ENCODE data around the gene SERPINA4. TPM values are rescaled to one million over a fixed set of nuclear protein-coding genes. Genes with fewer than 3 reads are reported as not detected.
A peak's percentile ranks its signal among the peaks of the same experiment; 100 is the strongest.

Gene SERPINA4
- total and polyA plus RNA-seq, 2 of the 13 experiments (the other 11 are each of a cell fraction or from before 2014, with no cell fraction given): 39.1 to 57.8 TPM

DNA sequence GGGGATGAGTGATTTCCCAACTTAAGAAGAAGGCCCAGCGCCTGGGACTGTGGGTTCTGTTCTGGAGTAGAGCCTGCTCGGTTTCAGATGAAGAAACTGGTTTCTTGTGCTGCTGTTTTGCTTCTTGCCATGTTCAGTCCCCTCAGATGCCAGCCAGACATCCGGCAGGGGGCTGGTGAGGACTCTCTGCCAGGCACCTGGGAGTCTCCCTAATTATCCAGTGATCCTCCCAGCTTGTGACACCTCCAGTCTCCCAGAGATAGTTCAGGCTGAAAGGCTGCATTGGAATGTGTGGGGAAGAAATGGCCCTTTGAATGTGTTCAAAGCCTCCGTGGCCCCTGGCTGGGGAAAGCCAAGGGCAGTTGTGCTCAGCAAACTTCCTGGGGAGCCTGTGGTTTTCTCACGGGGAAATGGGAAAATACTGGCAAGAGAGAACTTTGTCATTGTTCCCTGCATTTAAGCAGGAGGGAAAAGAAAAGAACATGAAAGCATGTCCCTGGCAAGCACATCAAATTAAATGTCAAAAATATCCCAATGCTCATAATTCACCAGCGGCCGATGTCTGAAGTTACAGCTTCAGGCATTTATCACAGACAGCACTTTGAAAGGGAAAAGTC lies 43.5 kb upstream of the SERPINA4 start (continued):
- TF ChIP-seq JUNB (CRISPR knock-in tag; IDR thresholded peaks at IDR 0.05; ENCODE audit: borderline replicate concordance) (no peak), MYC (CRISPR knock-in tag; IDR thresholded peaks at IDR 0.05; ENCODE audit: borderline replicate concordance) (no peak), CC2D1A (CRISPR knock-in tag; IDR thresholded peaks at IDR 0.05) (no peak), ZNF451 (CRISPR knock-in tag; IDR thresholded peaks at IDR 0.05) (no peak), KAT2B (IDR thresholded peaks at IDR 0.05; ENCODE audit: borderline replicate concordance, low read depth, low read length) (no peak), EP300 (IDR thresholded peaks at IDR 0.05; ENCODE audit: low read depth in 2 of 2, low read length in 2 of 2) (peak in 1 of 2 experiments; percentile 80; a peak in 2 of 4 replicates), EP300 (CRISPR knock-in tag; IDR thresholded peaks at IDR 0.05; ENCODE audit: borderline replicate concordance) (peak; percentile 55; the same call in 1 of the 2 replicates), ZNF430 (CRISPR knock-in tag; IDR thresholded peaks at IDR 0.05) (no peak), CBFB (CRISPR knock-in tag; IDR thresholded peaks at IDR 0.05) (0 out of 2 replicates have a peak, but pooled peaks have one; percentile 54), ZNF564 (CRISPR knock-in tag; IDR thresholded peaks at IDR 0.05) (no peak), HNRNPK (IDR thresholded peaks at IDR 0.05; ENCODE audit: low read depth, low read length, poor library complexity, severe bottlenecking) (no peak), ZNF83 (CRISPR knock-in tag; IDR thresholded peaks at IDR 0.05; ENCODE audit: borderline replicate concordance) (no peak), RXRB (CRISPR knock-in tag; IDR thresholded peaks at IDR 0.05; ENCODE audit: borderline replicate concordance) (peak; percentile 37; the same call in 1 of the 2 replicates), RNF2 (conservative IDR thresholded peaks at IDR 0.05; ENCODE audit: low read depth) (no peak), HOXA7 (CRISPR knock-in tag; IDR thresholded peaks at IDR 0.05) (no peak), ZNF24 (IDR thresholded peaks at IDR 0.05) (no peak), ZNF350 (CRISPR knock-in tag; IDR thresholded peaks at IDR 0.05; ENCODE audit: borderline replicate concordance, low read depth) (0 out of 2 replicates have a peak, but pooled peaks have one; percentile 25), GZF1 (CRISPR knock-in tag; IDR thresholded peaks at IDR 0.05) (no peak), RFXAP (CRISPR knock-in tag; IDR thresholded peaks at IDR 0.05; ENCODE audit: borderline replicate concordance) (no peak), KDM3A (CRISPR knock-in tag; IDR thresholded peaks at IDR 0.05; ENCODE audit: low read depth) (no peak), ZNF33B (CRISPR knock-in tag; IDR thresholded peaks at IDR 0.05) (no peak), HOXA3 (CRISPR knock-in tag; IDR thresholded peaks at IDR 0.05) (peak; percentile 21; the same call in 1 of the 2 replicates)
- TF ChIP-seq, protein P1, sequence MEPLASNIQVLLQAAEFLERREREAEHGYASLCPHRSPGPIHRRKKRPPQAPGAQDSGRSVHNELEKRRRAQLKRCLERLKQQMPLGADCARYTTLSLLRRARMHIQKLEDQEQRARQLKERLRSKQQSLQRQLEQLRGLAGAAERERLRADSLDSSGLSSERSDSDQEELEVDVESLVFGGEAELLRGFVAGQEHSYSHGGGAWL (CRISPR knock-in tag; IDR thresholded peaks at IDR 0.05): no peak
- TF ChIP-seq, protein P2, sequence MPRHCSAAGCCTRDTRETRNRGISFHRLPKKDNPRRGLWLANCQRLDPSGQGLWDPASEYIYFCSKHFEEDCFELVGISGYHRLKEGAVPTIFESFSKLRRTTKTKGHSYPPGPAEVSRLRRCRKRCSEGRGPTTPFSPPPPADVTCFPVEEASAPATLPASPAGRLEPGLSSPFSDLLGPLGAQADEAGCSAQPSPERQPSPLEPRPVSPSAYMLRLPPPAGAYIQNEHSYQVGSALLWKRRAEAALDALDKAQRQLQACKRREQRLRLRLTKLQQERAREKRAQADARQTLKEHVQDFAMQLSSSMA (CRISPR knock-in tag; IDR thresholded peaks at IDR 0.05): no peak
- TF ChIP-seq, protein P3, sequence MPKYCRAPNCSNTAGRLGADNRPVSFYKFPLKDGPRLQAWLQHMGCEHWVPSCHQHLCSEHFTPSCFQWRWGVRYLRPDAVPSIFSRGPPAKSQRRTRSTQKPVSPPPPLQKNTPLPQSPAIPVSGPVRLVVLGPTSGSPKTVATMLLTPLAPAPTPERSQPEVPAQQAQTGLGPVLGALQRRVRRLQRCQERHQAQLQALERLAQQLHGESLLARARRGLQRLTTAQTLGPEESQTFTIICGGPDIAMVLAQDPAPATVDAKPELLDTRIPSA (CRISPR knock-in tag; IDR thresholded peaks at IDR 0.05; ENCODE audit: borderline replicate concordance): no peak
- TF ChIP-seq, protein P4, sequence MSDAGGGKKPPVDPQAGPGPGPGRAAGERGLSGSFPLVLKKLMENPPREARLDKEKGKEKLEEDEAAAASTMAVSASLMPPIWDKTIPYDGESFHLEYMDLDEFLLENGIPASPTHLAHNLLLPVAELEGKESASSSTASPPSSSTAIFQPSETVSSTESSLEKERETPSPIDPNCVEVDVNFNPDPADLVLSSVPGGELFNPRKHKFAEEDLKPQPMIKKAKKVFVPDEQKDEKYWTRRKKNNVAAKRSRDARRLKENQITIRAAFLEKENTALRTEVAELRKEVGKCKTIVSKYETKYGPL (CRISPR knock-in tag; IDR thresholded peaks at IDR 0.05): no peak
- TF ChIP-seq, protein P5, sequence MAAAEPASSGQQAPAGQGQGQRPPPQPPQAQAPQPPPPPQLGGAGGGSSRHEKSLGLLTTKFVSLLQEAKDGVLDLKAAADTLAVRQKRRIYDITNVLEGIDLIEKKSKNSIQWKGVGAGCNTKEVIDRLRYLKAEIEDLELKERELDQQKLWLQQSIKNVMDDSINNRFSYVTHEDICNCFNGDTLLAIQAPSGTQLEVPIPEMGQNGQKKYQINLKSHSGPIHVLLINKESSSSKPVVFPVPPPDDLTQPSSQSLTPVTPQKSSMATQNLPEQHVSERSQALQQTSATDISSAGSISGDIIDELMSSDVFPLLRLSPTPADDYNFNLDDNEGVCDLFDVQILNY (CRISPR knock-in tag; conservative IDR thresholded peaks at IDR 0.05): no peak

All from HepG2 (cell line).